NAMALWA (cell line): ENCODE measurements around the gene EVI5.

Experiments used
- DNase-seq: peaks from one replicate; pipeline ENCODE4 v3.0.0-alpha.2; 2015; ENCODE audit warnings: low spot score

Gene EVI5

GRCh38 chr1:92483610-92484471 lies 301.1 kb downstream of the EVI5 start:
- DNase-seq: peak; percentile 62

- DNase-seq: peak; percentile 19
Observed at GRCh38 chr1:92482665-92483609, 302.0 kb downstream of the EVI5 start.

- DNase-seq: no peak
Observed at GRCh38 chr1:92481971-92482664, 302.8 kb downstream of the EVI5 start.

- DNase-seq: no peak
Observed at GRCh38 chr1:92481599-92481925, 303.3 kb downstream of the EVI5 start.

GRCh38 chr1:92480813-92481598 lies 303.9 kb downstream of the EVI5 start:
- DNase-seq: no peak

GRCh38 chr1:92480200-92480812 lies 304.6 kb downstream of the EVI5 start:
- no peak for DNase-seq

GRCh38 chr1:92479587-92479986 lies 305.3 kb downstream of the EVI5 start:
- DNase-seq: no peak

- DNase-seq: no peak
Observed at GRCh38 chr1:92478393-92478792, 306.5 kb downstream of the EVI5 start.

- DNase-seq: peak; percentile 78
Observed at GRCh38 chr1:92476071-92476631, 308.8 kb downstream of the EVI5 start.

GRCh38 chr1:92475029-92475428 lies 309.9 kb downstream of the EVI5 start:
- DNase-seq: no peak

GRCh38 chr1:92473781-92474495 lies 311.0 kb downstream of the EVI5 start:
- DNase-seq: no peak

GRCh38 chr1:92470216-92470615 lies 314.7 kb downstream of the EVI5 start:
- no peak for DNase-seq

- no peak for DNase-seq
Observed at GRCh38 chr1:92466683-92467352, 318.1 kb downstream of the EVI5 start.

- DNase-seq: no peak
Observed at GRCh38 chr1:92465256-92465647, 319.7 kb downstream of the EVI5 start.

GRCh38 chr1:92464588-92465255 lies 320.2 kb downstream of the EVI5 start:
- DNase-seq: no peak

- DNase-seq: peak; percentile 63
Observed at GRCh38 chr1:92461364-92462097, 323.4 kb downstream of the EVI5 start.

GRCh38 chr1:92459871-92460320 lies 325.0 kb downstream of the EVI5 start:
- no peak for DNase-seq
